ENCODE results near the gene PLIN5. TPM values are rescaled to one million over a fixed set of nuclear protein-coding genes. Genes with fewer than 3 reads are reported as not detected.
"Not testable (repeated sequence)": the region's sequence is repeated elsewhere in the genome, so short reads cannot be mapped to it uniquely, and the experiment has no call there.

PLIN5 gene
- total RNA-seq, 2 donors from 2014 or later, result 3.7 to 3.9 TPM

GRCh38 chr19:4543842-4544647 is 9.0 kb upstream of the PLIN5 start:
- Mint-ChIP-seq H3K4me3 (no peak overlapping the region), H3K27me3 (ENCODE audit: insufficient read depth) (no peaks in the 10 kb centered on the region), H3K9me3 (peaks cover 4% of the 10 kb centered on the region), H3K4me1 (peaks cover 6% of the 10 kb centered on the region), H3K36me3 (ENCODE audit: low read depth) (peaks cover 14% of the 10 kb centered on the region), H3K27ac (no peak overlapping the region)
- H3K9ac ChIP-seq (ENCODE audit: extremely low read depth, low read length, poor library complexity, severe bottlenecking), result no peak overlapping the region
- no peak for TF ChIP-seq CTCF (conservative IDR thresholded peaks at IDR 0.05)
- no peak overlapping the region for H3K27ac ChIP-seq (ENCODE audit: low read depth, low read length)
- H3K4me3 ChIP-seq (ENCODE audit: low read length), result no peak overlapping the region
- H3K36me3 ChIP-seq (ENCODE audit: control insufficient read depth, insufficient read depth, low read length), result no peaks in the 10 kb centered on the region
- H3K27me3 ChIP-seq (ENCODE audit: control insufficient read depth, insufficient read depth, low read length, poor library complexity, severe bottlenecking), result no peaks in the 10 kb centered on the region
- no peak for DNase-seq
- peaks cover 6% of the 10 kb centered on the region for H3K9me3 ChIP-seq (ENCODE audit: control insufficient read depth, low read length)
- 95 to 96% methylated on average over 62 to 86 of the region's 87 CpGs for WGBS, 2 experiments (ENCODE audit: insufficient coverage in 1 of 2, insufficient read length in 1 of 2)
- H3K4me1 ChIP-seq (ENCODE audit: control insufficient read depth, insufficient read depth, low read length), result peaks cover 3% of the 10 kb centered on the region

- Mint-ChIP-seq H3K36me3 (ENCODE audit: low read depth) (peaks cover 6% of the 10 kb centered on the region), H3K9me3 (peaks cover 4% of the 10 kb centered on the region), H3K4me3 (no peak overlapping the region), H3K27ac (no peak overlapping the region), H3K4me1 (peaks cover 6% of the 10 kb centered on the region), H3K27me3 (ENCODE audit: insufficient read depth) (no peaks in the 10 kb centered on the region)
- no peaks in the 10 kb centered on the region for H3K27me3 ChIP-seq (ENCODE audit: control insufficient read depth, insufficient read depth, low read length, poor library complexity, severe bottlenecking)
- H3K4me3 ChIP-seq (ENCODE audit: low read length), result no peak overlapping the region
- peaks cover 3% of the 10 kb centered on the region for H3K4me1 ChIP-seq (ENCODE audit: control insufficient read depth, insufficient read depth, low read length)
- no peak overlapping the region for H3K27ac ChIP-seq (ENCODE audit: low read depth, low read length)
- peaks cover 6% of the 10 kb centered on the region for H3K9me3 ChIP-seq (ENCODE audit: control insufficient read depth, low read length)
- DNase-seq, result no peak
- no peak for TF ChIP-seq CTCF (conservative IDR thresholded peaks at IDR 0.05)
- WGBS, 2 experiments (ENCODE audit: insufficient coverage in 1 of 2, insufficient read length in 1 of 2), result 95 to 96% methylated on average over 32 to 77 of the region's 77 CpGs
- H3K36me3 ChIP-seq (ENCODE audit: control insufficient read depth, insufficient read depth, low read length), result no peaks in the 10 kb centered on the region
- H3K9ac ChIP-seq (ENCODE audit: extremely low read depth, low read length, poor library complexity, severe bottlenecking), result no peak overlapping the region
Measured at GRCh38 chr19:4542896-4543841, 8.1 kb upstream of the PLIN5 start.

- DNase-seq; H3K27me3 Mint-ChIP-seq (ENCODE audit: insufficient read depth); H3K27ac Mint-ChIP-seq: not testable (repeated sequence)
Measured at GRCh38 chr19:4541806-4542145, 6.8 kb upstream of the PLIN5 start.

More at GRCh38 chr19:4541806-4542145, 6.8 kb upstream of the PLIN5 start:
- not testable (repeated sequence) for H3K9ac ChIP-seq (ENCODE audit: extremely low read depth, low read length, poor library complexity, severe bottlenecking); H3K9me3 Mint-ChIP-seq; H3K9me3 ChIP-seq (ENCODE audit: control insufficient read depth, low read length); H3K36me3 ChIP-seq (ENCODE audit: control insufficient read depth, insufficient read depth, low read length); H3K27ac ChIP-seq (ENCODE audit: low read depth, low read length); H3K4me1 ChIP-seq (ENCODE audit: control insufficient read depth, insufficient read depth, low read length); H3K4me3 ChIP-seq (ENCODE audit: low read length); H3K4me1 Mint-ChIP-seq; H3K27me3 ChIP-seq (ENCODE audit: control insufficient read depth, insufficient read depth, low read length, poor library complexity, severe bottlenecking); H3K4me3 Mint-ChIP-seq; H3K36me3 Mint-ChIP-seq (ENCODE audit: low read depth)
- WGBS, 2 experiments (ENCODE audit: insufficient coverage in 1 of 2, insufficient read length in 1 of 2), result 95 to 97% methylated on average over 10 to 12 of the region's 12 CpGs
